ENCODE measurements around the gene GABRB2. TPM values are rescaled to one million over a fixed set of nuclear protein-coding genes. Genes with fewer than 3 reads are reported as not detected.
"Not testable (repeated sequence)": the region's sequence is repeated elsewhere in the genome, so short reads cannot be mapped to it uniquely, and the experiment has no call there.

GABRB2 gene
- total RNA-seq, 1 donor from 2014 or later: 0.26 TPM

DNA sequence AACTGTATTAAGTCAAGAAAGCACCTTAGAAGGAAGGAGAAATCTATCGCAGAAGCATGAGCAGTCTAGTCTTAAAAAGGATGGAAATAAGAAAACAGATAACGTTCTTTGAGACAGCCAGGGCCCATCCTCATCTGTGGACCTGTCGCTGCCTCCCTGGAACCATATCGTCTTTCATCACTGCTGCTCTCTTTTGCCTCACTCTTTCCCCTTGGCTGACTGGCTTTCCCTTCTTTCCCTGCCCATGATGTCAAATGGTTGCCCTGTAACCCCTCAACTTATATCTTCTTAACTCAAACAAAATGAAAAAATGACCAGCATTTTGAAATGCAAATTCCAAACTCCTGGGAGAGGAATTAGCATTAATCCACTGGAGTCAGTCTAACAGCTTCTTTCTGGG is 299.8 kb downstream of the GABRB2 start:
- TF ChIP-seq CTCF (IDR thresholded peaks at IDR 0.05; ENCODE audit: unreplicated experiment): no peak
- no peak for DNase-seq (ENCODE audit: low spot score)
- H3K27me3 Mint-ChIP-seq (ENCODE audit: unreplicated experiment): no peaks in the 10 kb centered on the region
- H3K9me3 Mint-ChIP-seq (ENCODE audit: unreplicated experiment): no peaks in the 10 kb centered on the region
- H3K4me1 Mint-ChIP-seq (ENCODE audit: unreplicated experiment): no peaks in the 10 kb centered on the region
- no peak overlapping the region for H3K4me3 Mint-ChIP-seq (ENCODE audit: unreplicated experiment)
- H3K36me3 Mint-ChIP-seq (ENCODE audit: low read depth, unreplicated experiment): peaks cover 3% of the 10 kb centered on the region
- no peak overlapping the region for H3K27ac Mint-ChIP-seq (ENCODE audit: unreplicated experiment)

DNA sequence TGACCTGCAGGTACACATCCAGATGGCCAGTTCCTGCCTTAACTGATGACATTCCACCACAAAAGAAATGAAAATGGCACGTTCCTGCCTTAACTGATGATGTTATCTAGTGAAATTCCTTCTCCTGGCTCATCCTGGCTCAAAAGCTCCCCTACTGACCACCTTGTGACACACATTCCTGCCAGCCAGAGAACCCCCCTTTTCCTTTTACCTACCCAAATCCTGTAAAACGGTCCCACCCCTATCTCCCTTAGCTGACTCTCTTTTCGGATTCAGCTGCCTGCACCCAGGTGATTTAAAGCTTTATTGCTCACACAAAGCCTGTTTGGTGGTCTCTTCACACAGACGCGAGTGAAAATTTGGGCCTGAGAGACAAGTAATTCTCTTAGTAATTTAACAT is 300.7 kb downstream of the GABRB2 start:
- H3K9me3 Mint-ChIP-seq (ENCODE audit: unreplicated experiment); H3K36me3 Mint-ChIP-seq (ENCODE audit: low read depth, unreplicated experiment); H3K4me1 Mint-ChIP-seq (ENCODE audit: unreplicated experiment); H3K27me3 Mint-ChIP-seq (ENCODE audit: unreplicated experiment); H3K4me3 Mint-ChIP-seq (ENCODE audit: unreplicated experiment); DNase-seq (ENCODE audit: low spot score); H3K27ac Mint-ChIP-seq (ENCODE audit: unreplicated experiment): not testable (repeated sequence)

Other genes with a start within 250 kb of the GABRB2 start
- gene GABRA6, start 139.0 kb upstream of the GABRB2 start, total RNA-seq (ENCODE audit: unreplicated experiment): not detected